GM12878 (cell line): ENCODE data around the gene PNMT. TPM values are rescaled to one million over a fixed set of nuclear protein-coding genes. Genes with fewer than 3 reads are reported as not detected.

Experiments
- BMI1 ChIP-seq: fragments of 450-650 bp; IDR thresholded peaks from 2 replicates; pipeline ENCODE4 v1.6.1; 2016; ENCODE audit warnings: mild to moderate bottlenecking, moderate library complexity, borderline replicate concordance
- CTCF ChIP-seq, 3 experiments: IDR thresholded peaks in 2 of 3; conservative IDR thresholded peaks in 1 of 3; 2 replicates each; pipeline ENCODE4 v1.5.1; 2011; ENCODE audit warnings: low read depth in 3 of 3, low read length in 3 of 3, mild to moderate bottlenecking in 3 of 3, control low read depth in 2 of 3, moderate library complexity in 2 of 3, inconsistent platforms in 1 of 3, mixed read lengths in 1 of 3; ENCODE audit not compliant: control insufficient read depth in 2 of 3, insufficient read depth in 1 of 3; ENCODE audit errors: extremely low read depth in 1 of 3
- ELK1 ChIP-seq: IDR thresholded peaks from 2 replicates; pipeline ENCODE4 v1.6.1; 2012; ENCODE audit warnings: low read depth, low read length, improper control_type of control experiment
- EP300 ChIP-seq, 2 experiments: fragments of 150-350 bp in 1 of 2; IDR thresholded peaks; 2 replicates each; pipeline ENCODE4 v1.6.1; 2011 to 2012; ENCODE audit warnings: low read depth in 2 of 2, low read length in 2 of 2, borderline replicate concordance in 1 of 2, improper control_type of control experiment in 1 of 2, inconsistent platforms in 1 of 2; ENCODE audit not compliant: control insufficient read depth in 1 of 2
- FOS ChIP-seq: IDR thresholded peaks from 3 replicates; pipeline ENCODE4 v1.6.1; 2011; ENCODE audit warnings: borderline replicate concordance; ENCODE audit not compliant: insufficient read length; ENCODE audit errors: extremely low read depth
- FOXM1 ChIP-seq: IDR thresholded peaks from 2 replicates; pipeline ENCODE4 v1.6.1; 2012; ENCODE audit warnings: low read depth, mild to moderate bottlenecking, inconsistent platforms, low read length, moderate library complexity
- GATAD2B ChIP-seq: fragments of 450-650 bp; conservative IDR thresholded peaks from 2 replicates; pipeline ENCODE4 v1.6.1; 2017; ENCODE audit warnings: low read depth, mild to moderate bottlenecking, moderate library complexity
- IKZF1 ChIP-seq: fragments of 450-650 bp; conservative IDR thresholded peaks from 2 replicates; pipeline ENCODE4 v1.6.1; 2017; ENCODE audit warnings: antibody characterized with exemption, mild to moderate bottlenecking
- IKZF2 ChIP-seq, 2 experiments: fragments of 450-650 bp; IDR thresholded peaks; 2 replicates each; pipeline ENCODE4 v1.6.1; 2017; ENCODE audit warnings: mild to moderate bottlenecking in 2 of 2, moderate library complexity in 2 of 2
- KAT2A ChIP-seq: conservative IDR thresholded peaks from 2 replicates; pipeline ENCODE4 v1.6.1; 2011; ENCODE audit warnings: low read depth, low read length; ENCODE audit not compliant: control insufficient read depth
- KLF5 ChIP-seq: fragments of 450-650 bp; IDR thresholded peaks from 2 replicates; pipeline ENCODE4 v1.6.1; 2014; ENCODE audit warnings: mild to moderate bottlenecking; ENCODE audit not compliant: partially characterized antibody
- MAX ChIP-seq: IDR thresholded peaks from 2 replicates; pipeline ENCODE4 v1.6.1; 2012; ENCODE audit warnings: low read depth, low read length, improper control_type of control experiment
- MEF2B ChIP-seq: fragments of 450-650 bp; IDR thresholded peaks from 2 replicates; pipeline ENCODE4 v1.6.1; 2018; ENCODE audit warnings: mild to moderate bottlenecking, moderate library complexity; ENCODE audit not compliant: partially characterized antibody, poor library complexity, severe bottlenecking
- NFXL1 ChIP-seq: fragments of 450-650 bp; IDR thresholded peaks from 2 replicates; pipeline ENCODE4 v1.6.1; 2017; ENCODE audit warnings: antibody characterized with exemption, mild to moderate bottlenecking, borderline replicate concordance
- NFYB ChIP-seq: IDR thresholded peaks from 2 replicates; pipeline ENCODE4 v1.6.1; 2011; ENCODE audit warnings: low read depth, mild to moderate bottlenecking, low read length, improper control_type of control experiment, moderate library complexity; ENCODE audit not compliant: insufficient read depth
- SUZ12 ChIP-seq: fragments of 200-600 bp; sonication (generic); IDR thresholded peaks from one replicate; pipeline ENCODE4 v1.6.1; 2018; ENCODE audit warnings: antibody characterized with exemption, mild to moderate bottlenecking; ENCODE audit not compliant: unreplicated experiment
- USF2 ChIP-seq: IDR thresholded peaks from 2 replicates; pipeline ENCODE4 v1.6.1; 2011; ENCODE audit warnings: low read depth, low read length, improper control_type of control experiment, borderline replicate concordance
- ZBTB40 ChIP-seq: fragments of 450-650 bp; IDR thresholded peaks from 2 replicates; pipeline ENCODE4 v1.6.1; 2016; ENCODE audit warnings: mild to moderate bottlenecking, moderate library complexity, borderline replicate concordance
- ZZZ3 ChIP-seq: IDR thresholded peaks from 2 replicates; pipeline ENCODE4 v1.6.1; 2011; ENCODE audit warnings: low read depth; ENCODE audit not compliant: control insufficient read depth, insufficient read length
- polyA plus RNA-seq, 11 experiments: library from polyadenylated mRNA; depleted of rRNA in 4 of 11; unstranded in 6 of 11; stranded (reverse) in 5 of 11; fragments of >200 nt; fragmentation: Nextera tagmentation in 4 of 11; fragmentation: Illumina TruSeq in 1 of 11; extraction: Ambion mirVana in 4 of 11; extraction: Trizol in 1 of 11; gene quantifications; 1 replicate in 1 of 11; 2 replicates in 10 of 11; pipeline versions ENCODE4 v1.2.1 to v1.2.3, GENCODE V29; 2011 to 2016; ENCODE audit warnings: inconsistent platforms in 2 of 11, missing spikeins in 2 of 11, low read depth in 1 of 11
- total RNA-seq, 4 experiments: library from RNA; depleted of rRNA in 3 of 4; stranded (reverse); fragments of >200 nt in 3 of 4; fragmentation: Illumina TruSeq in 1 of 4; extraction: Trizol in 1 of 4; gene quantifications; 2 replicates each; pipeline versions ENCODE4 v1.2.1 to v1.2.3, GENCODE V29; 2013 to 2021

The PNMT gene
- total and polyA plus RNA-seq, 10 of the 15 experiments (the other 5 are each of a cell fraction or from before 2014, with no cell fraction given) = not detected

- TF ChIP-seq ZBTB40 (peak; percentile 98), KLF5 (peak; percentile 48), MEF2B (peak; percentile 11), NFXL1 (no peak), FOS (no peak), NFYB (peak; percentile 66; the same call in 1 of the 2 replicates), IKZF1 (peak; percentile 76), ZZZ3 (no peak), IKZF2 (IDR thresholded peaks at IDR 0.05) (peak; percentile 10 to 11; a peak in 1 of 4 replicates), SUZ12 (no peak), KAT2A (no peak), GATAD2B (peak; percentile 52; the same call in 1 of the 2 replicates), CTCF (IDR thresholded peaks at IDR 0.05 in 2 of 3, conservative IDR thresholded peaks at IDR 0.05 in 1 of 3; ENCODE audit: control insufficient read depth in 2 of 3, extremely low read depth in 1 of 3, insufficient read depth in 1 of 3, low read depth in 3 of 3, low read length in 3 of 3) (peak in 1 of 3 experiments; percentile 10; a peak in 2 of 6 replicates), ELK1 (peak; percentile 86), USF2 (no peak), BMI1 (no peak), FOXM1 (no peak), EP300 (IDR thresholded peaks at IDR 0.05; ENCODE audit: borderline replicate concordance in 1 of 2, control insufficient read depth in 1 of 2, low read depth in 2 of 2, low read length in 2 of 2) (no peak), MAX (no peak)
Measured at GRCh38 chr17:39687546-39688474, 19.6 kb downstream of the PNMT start, which contains the start of gene PGAP3 (continued).
